WERI-Rb-1 (cell line): Measurements from ENCODE around the gene RASA3.

ENCODE experiments used
- DNase-seq: peaks from one replicate; pipeline ENCODE4 v3.0.0-alpha.2; 2020
- H3K27ac ChIP-seq: fragments of 250-450 bp; sonication (Bioruptor Pico); 2 replicates; pipeline ENCODE4 v1.5.1; 2020; ENCODE audit warnings: mild to moderate bottlenecking, moderate library complexity
- H3K27me3 ChIP-seq: fragments of 250-450 bp; sonication (Bioruptor Pico); 2 replicates; pipeline ENCODE4 v1.5.1; 2021; ENCODE audit warnings: mild to moderate bottlenecking, low read depth, moderate library complexity; ENCODE audit not compliant: insufficient read depth, severe bottlenecking
- H3K36me3 ChIP-seq: fragments of 250-450 bp; sonication (Bioruptor Pico); 2 replicates; pipeline ENCODE4 v1.5.1; 2020; ENCODE audit warnings: mild to moderate bottlenecking, moderate library complexity
- H3K4me3 ChIP-seq: 2 replicates; pipeline ENCODE4 v1.5.1; 2011; ENCODE audit warnings: low read depth, mild to moderate bottlenecking, control low read depth, low read length
- H3K9me3 ChIP-seq: fragments of 250-450 bp; sonication (Bioruptor Pico); 2 replicates; pipeline ENCODE4 v1.5.1; 2021; ENCODE audit warnings: mild to moderate bottlenecking, moderate library complexity; ENCODE audit not compliant: severe bottlenecking
- CTCF ChIP-seq: IDR thresholded peaks from 2 replicates; pipeline ENCODE4 v1.5.1; 2011; ENCODE audit warnings: low read depth, mild to moderate bottlenecking, control low read depth, inconsistent platforms, low read length

The RASA3 gene

DNA sequence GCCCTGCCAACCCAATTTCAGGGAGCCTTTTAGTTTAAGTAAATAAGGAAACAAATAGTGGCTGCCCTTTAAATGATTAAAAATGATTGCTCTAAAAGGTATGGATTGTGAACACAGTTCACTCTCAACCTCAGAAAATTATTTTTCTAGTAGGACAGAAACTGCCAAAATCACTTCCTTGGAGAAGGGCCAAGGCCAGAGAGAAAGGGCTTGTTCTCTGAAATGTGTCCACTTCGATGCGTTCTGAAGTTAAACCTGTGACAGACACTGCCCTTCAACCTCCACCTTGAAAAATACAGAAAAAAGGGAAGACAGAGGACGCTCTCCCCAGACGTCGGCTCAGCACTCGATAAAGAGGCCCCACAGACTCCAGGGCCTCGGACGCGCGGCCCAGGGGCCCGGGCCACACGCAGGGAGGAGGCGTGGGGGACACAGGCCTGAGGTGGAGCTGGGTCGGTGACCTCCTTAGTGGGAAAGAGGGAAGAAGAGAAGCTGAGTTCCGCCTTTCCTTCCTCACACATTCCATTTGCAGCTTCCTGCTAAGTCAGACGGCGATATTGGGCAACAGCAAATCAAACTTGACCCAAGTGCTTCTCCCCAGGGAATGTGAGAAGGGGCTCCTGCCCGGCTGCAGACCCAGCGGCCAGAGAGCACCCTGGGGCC is 63.6 kb downstream of the RASA3 start:
- H3K4me3 ChIP-seq = no peak overlapping the region
- no peak for DNase-seq
- no peak overlapping the region for H3K27ac ChIP-seq
- no peaks in the 10 kb centered on the region for H3K36me3 ChIP-seq
- TF ChIP-seq CTCF = no peak
- no peaks in the 10 kb centered on the region for H3K27me3 ChIP-seq
- peaks cover 8% of the 10 kb centered on the region for H3K9me3 ChIP-seq

GRCh38 chr13:114067886-114068651 is 64.4 kb downstream of the RASA3 start:
- no peak overlapping the region for H3K27ac ChIP-seq

GRCh38 chr13:114067381-114067885 is 65.0 kb downstream of the RASA3 start:
- TF ChIP-seq CTCF = no peak
- no peak for DNase-seq
- H3K27me3 ChIP-seq = no peaks in the 10 kb centered on the region
- no peak overlapping the region for H3K4me3 ChIP-seq
- no peaks in the 10 kb centered on the region for H3K36me3 ChIP-seq
- peaks cover 8% of the 10 kb centered on the region for H3K9me3 ChIP-seq
- H3K27ac ChIP-seq = no peak overlapping the region

More at GRCh38 chr13:114067886-114068651, 64.4 kb downstream of the RASA3 start:
- Histone ChIP-seq H3K36me3 (no peaks in the 10 kb centered on the region), H3K27me3 (no peaks in the 10 kb centered on the region), H3K9me3 (peaks cover 8% of the 10 kb centered on the region), H3K4me3 (no peak overlapping the region)
- DNase-seq = no peak
- no peak for TF ChIP-seq CTCF

GRCh38 chr13:114066956-114067355 is 65.5 kb downstream of the RASA3 start:
- no peak for DNase-seq
- no peak for TF ChIP-seq CTCF
- Histone ChIP-seq H3K4me3 (no peak overlapping the region), H3K9me3 (peaks cover 8% of the 10 kb centered on the region), H3K27me3 (no peaks in the 10 kb centered on the region), H3K36me3 (no peaks in the 10 kb centered on the region), H3K27ac (no peak overlapping the region)

DNA sequence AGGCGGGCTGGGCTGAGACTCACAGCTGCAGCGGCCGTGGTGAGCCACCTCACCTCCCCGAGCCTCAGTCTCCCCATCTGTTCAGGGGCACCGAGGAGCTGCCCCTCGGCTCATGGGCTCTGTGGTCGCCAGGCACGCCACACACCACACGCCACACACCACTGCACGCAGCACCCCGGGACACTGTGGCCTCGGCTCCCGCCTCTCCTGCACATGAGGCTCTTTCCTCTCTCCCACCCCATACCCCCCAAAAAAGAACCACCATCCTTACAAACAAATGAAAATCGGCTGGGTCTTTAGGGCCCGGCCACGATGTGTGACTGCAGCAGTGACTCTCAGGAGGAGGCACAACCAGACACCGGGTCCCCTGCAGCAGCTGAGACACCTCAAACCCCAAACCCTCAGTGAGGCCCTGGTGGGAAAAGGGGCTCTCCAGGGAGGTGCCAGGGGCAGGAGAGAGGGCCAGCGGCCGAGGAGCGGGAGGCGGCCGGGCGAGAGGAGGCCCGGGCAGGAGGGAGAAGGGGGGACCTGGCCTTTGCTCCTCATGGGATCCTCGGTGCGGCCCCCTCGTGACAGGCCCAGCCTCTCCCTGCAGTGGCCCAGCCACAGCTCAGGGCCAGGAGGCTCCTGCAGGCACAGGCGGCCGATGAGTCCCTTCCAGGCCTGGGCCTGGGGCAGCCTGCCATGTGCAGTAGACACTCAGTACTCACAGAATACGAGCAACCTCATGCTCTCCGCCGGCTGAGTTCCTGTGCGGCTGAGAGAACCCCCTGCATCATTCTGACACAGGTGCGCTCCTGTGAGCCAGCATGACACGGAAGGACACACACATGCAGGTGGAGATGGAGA is 66.3 kb downstream of the RASA3 start:
- no peaks in the 10 kb centered on the region for H3K27me3 ChIP-seq
- DNase-seq = no peak
- no peak overlapping the region for H3K4me3 ChIP-seq
- H3K9me3 ChIP-seq = peaks cover 6% of the 10 kb centered on the region
- H3K27ac ChIP-seq = no peak overlapping the region
- TF ChIP-seq CTCF = no peak
- H3K36me3 ChIP-seq = no peaks in the 10 kb centered on the region
